ENCODE data around the gene LRRC27.
"Not testable (repeated sequence)": the region's sequence is repeated elsewhere in the genome, so short reads cannot be mapped to it uniquely, and the experiment has no call there.

Gene LRRC27

GRCh38 chr10:132310701-132311337 lies 21.2 kb upstream of the LRRC27 start:
- no peak overlapping the region for H3K9ac ChIP-seq (ENCODE audit: low read depth, low read length)
- H3K9me3 ChIP-seq (ENCODE audit: insufficient read depth, low read depth, low read length): peaks cover 9% of the 10 kb centered on the region
- no peaks in the 10 kb centered on the region for H3K36me3 ChIP-seq (ENCODE audit: insufficient read depth, low read depth, low read length)
- no peak overlapping the region for H3K4me3 ChIP-seq (ENCODE audit: low read length)
- H3K27ac ChIP-seq (ENCODE audit: low read length): no peak overlapping the region
- no peaks in the 10 kb centered on the region; the same call in 1 of the 2 replicates for H3K4me1 ChIP-seq (ENCODE audit: insufficient read depth, low read length)
- peaks cover 51% of the 10 kb centered on the region for H3K27me3 ChIP-seq (ENCODE audit: insufficient read depth, low read length)

GRCh38 chr10:132311338-132311939 lies 20.6 kb upstream of the LRRC27 start:
- H3K4me1 ChIP-seq (ENCODE audit: insufficient read depth, low read length): no peaks in the 10 kb centered on the region; the same call in 1 of the 2 replicates
- H3K27ac ChIP-seq (ENCODE audit: low read length): no peak overlapping the region
- no peak overlapping the region for H3K9ac ChIP-seq (ENCODE audit: low read depth, low read length)
- no peak overlapping the region for H3K4me3 ChIP-seq (ENCODE audit: low read length)
- H3K9me3 ChIP-seq (ENCODE audit: insufficient read depth, low read depth, low read length): peaks cover 7% of the 10 kb centered on the region; the same call in 1 of the 2 replicates
- peaks cover 45% of the 10 kb centered on the region for H3K27me3 ChIP-seq (ENCODE audit: insufficient read depth, low read length)
- no peaks in the 10 kb centered on the region for H3K36me3 ChIP-seq (ENCODE audit: insufficient read depth, low read depth, low read length)

GRCh38 chr10:132313305-132313704 lies 18.7 kb upstream of the LRRC27 start:
- no peaks in the 10 kb centered on the region for H3K36me3 ChIP-seq (ENCODE audit: insufficient read depth, low read depth, low read length)
- no peak overlapping the region for H3K27ac ChIP-seq (ENCODE audit: low read length)
- H3K4me1 ChIP-seq (ENCODE audit: insufficient read depth, low read length): no peaks in the 10 kb centered on the region; the same call in 1 of the 2 replicates
- H3K9me3 ChIP-seq (ENCODE audit: insufficient read depth, low read depth, low read length): peaks cover 7% of the 10 kb centered on the region; the same call in 1 of the 2 replicates
- peaks cover 36% of the 10 kb centered on the region for H3K27me3 ChIP-seq (ENCODE audit: insufficient read depth, low read length)
- H3K9ac ChIP-seq (ENCODE audit: low read depth, low read length): no peak overlapping the region
- H3K4me3 ChIP-seq (ENCODE audit: low read length): no peak overlapping the region

GRCh38 chr10:132313865-132314264 lies 18.1 kb upstream of the LRRC27 start:
- Histone ChIP-seq H3K4me1 (ENCODE audit: insufficient read depth, low read length) (no peaks in the 10 kb centered on the region; the same call in 1 of the 2 replicates), H3K27ac (ENCODE audit: low read length) (no peak overlapping the region), H3K36me3 (ENCODE audit: insufficient read depth, low read depth, low read length) (no peaks in the 10 kb centered on the region), H3K9me3 (ENCODE audit: insufficient read depth, low read depth, low read length) (peaks cover 7% of the 10 kb centered on the region; the same call in 1 of the 2 replicates), H3K9ac (ENCODE audit: low read depth, low read length) (no peak overlapping the region; the same call in 1 of the 2 replicates), H3K27me3 (ENCODE audit: insufficient read depth, low read length) (peaks cover 32% of the 10 kb centered on the region), H3K4me3 (ENCODE audit: low read length) (no peak overlapping the region)

- peaks cover 7% of the 10 kb centered on the region; the same call in 1 of the 2 replicates for H3K9me3 ChIP-seq (ENCODE audit: insufficient read depth, low read depth, low read length)
- peaks cover 27% of the 10 kb centered on the region for H3K27me3 ChIP-seq (ENCODE audit: insufficient read depth, low read length)
- no peaks in the 10 kb centered on the region for H3K4me1 ChIP-seq (ENCODE audit: insufficient read depth, low read length)
- H3K27ac ChIP-seq (ENCODE audit: low read length): no peak overlapping the region
- H3K4me3 ChIP-seq (ENCODE audit: low read length): no peak overlapping the region
- no peaks in the 10 kb centered on the region for H3K36me3 ChIP-seq (ENCODE audit: insufficient read depth, low read depth, low read length)
- no peak overlapping the region for H3K9ac ChIP-seq (ENCODE audit: low read depth, low read length)
Measured at GRCh38 chr10:132314336-132314735, 17.7 kb upstream of the LRRC27 start.

GRCh38 chr10:132314881-132315280 lies 17.1 kb upstream of the LRRC27 start:
- peaks cover 22% of the 10 kb centered on the region for H3K27me3 ChIP-seq (ENCODE audit: insufficient read depth, low read length)
- not testable (repeated sequence) for H3K27ac ChIP-seq (ENCODE audit: low read length); H3K36me3 ChIP-seq (ENCODE audit: insufficient read depth, low read depth, low read length); H3K4me3 ChIP-seq (ENCODE audit: low read length); H3K9ac ChIP-seq (ENCODE audit: low read depth, low read length); H3K9me3 ChIP-seq (ENCODE audit: insufficient read depth, low read depth, low read length); H3K4me1 ChIP-seq (ENCODE audit: insufficient read depth, low read length)

GRCh38 chr10:132316133-132316532 lies 15.9 kb upstream of the LRRC27 start:
- Histone ChIP-seq H3K9ac (ENCODE audit: low read depth, low read length) (no peak overlapping the region), H3K27me3 (ENCODE audit: insufficient read depth, low read length) (peaks cover 9% of the 10 kb centered on the region), H3K4me3 (ENCODE audit: low read length) (no peak overlapping the region), H3K27ac (ENCODE audit: low read length) (no peak overlapping the region), H3K4me1 (ENCODE audit: insufficient read depth, low read length) (no peaks in the 10 kb centered on the region), H3K9me3 (ENCODE audit: insufficient read depth, low read depth, low read length) (peaks cover 7% of the 10 kb centered on the region; the same call in 1 of the 2 replicates), H3K36me3 (ENCODE audit: insufficient read depth, low read depth, low read length) (no peaks in the 10 kb centered on the region)

- H3K9ac ChIP-seq (ENCODE audit: low read depth, low read length); H3K27ac ChIP-seq (ENCODE audit: low read length); H3K36me3 ChIP-seq (ENCODE audit: insufficient read depth, low read depth, low read length); H3K4me1 ChIP-seq (ENCODE audit: insufficient read depth, low read length); H3K4me3 ChIP-seq (ENCODE audit: low read length); H3K27me3 ChIP-seq (ENCODE audit: insufficient read depth, low read length); H3K9me3 ChIP-seq (ENCODE audit: insufficient read depth, low read depth, low read length): not testable (repeated sequence)
Measured at GRCh38 chr10:132317477-132317876, 14.5 kb upstream of the LRRC27 start.

GRCh38 chr10:132319853-132320653 lies 11.9 kb upstream of the LRRC27 start:
- H3K4me3 ChIP-seq (ENCODE audit: low read length): no peak overlapping the region
- no peaks in the 10 kb centered on the region for H3K36me3 ChIP-seq (ENCODE audit: insufficient read depth, low read depth, low read length)
- H3K4me1 ChIP-seq (ENCODE audit: insufficient read depth, low read length): no peaks in the 10 kb centered on the region
- no peaks in the 10 kb centered on the region for H3K27me3 ChIP-seq (ENCODE audit: insufficient read depth, low read length)
- no peak overlapping the region for H3K9ac ChIP-seq (ENCODE audit: low read depth, low read length)
- H3K27ac ChIP-seq (ENCODE audit: low read length): no peak overlapping the region
- no peaks in the 10 kb centered on the region for H3K9me3 ChIP-seq (ENCODE audit: insufficient read depth, low read depth, low read length)

GRCh38 chr10:132320654-132321469 lies 11.1 kb upstream of the LRRC27 start:
- Histone ChIP-seq H3K9me3 (ENCODE audit: insufficient read depth, low read depth, low read length) (no peaks in the 10 kb centered on the region), H3K27me3 (ENCODE audit: insufficient read depth, low read length) (no peaks in the 10 kb centered on the region), H3K27ac (ENCODE audit: low read length) (no peak overlapping the region), H3K4me3 (ENCODE audit: low read length) (no peak overlapping the region), H3K4me1 (ENCODE audit: insufficient read depth, low read length) (no peaks in the 10 kb centered on the region), H3K9ac (ENCODE audit: low read depth, low read length) (no peak overlapping the region), H3K36me3 (ENCODE audit: insufficient read depth, low read depth, low read length) (no peaks in the 10 kb centered on the region)

- no peak overlapping the region for H3K27ac ChIP-seq (ENCODE audit: low read length)
Measured at GRCh38 chr10:132321726-132322125, 10.3 kb upstream of the LRRC27 start.

More at GRCh38 chr10:132321726-132322125, 10.3 kb upstream of the LRRC27 start:
- Histone ChIP-seq H3K9me3 (ENCODE audit: insufficient read depth, low read depth, low read length) (no peaks in the 10 kb centered on the region), H3K9ac (ENCODE audit: low read depth, low read length) (no peak overlapping the region), H3K4me1 (ENCODE audit: insufficient read depth, low read length) (no peaks in the 10 kb centered on the region), H3K27me3 (ENCODE audit: insufficient read depth, low read length) (no peaks in the 10 kb centered on the region), H3K4me3 (ENCODE audit: low read length) (no peak overlapping the region), H3K36me3 (ENCODE audit: insufficient read depth, low read depth, low read length) (no peaks in the 10 kb centered on the region)

Measured in iPS-20b (cell line).